Measurements from ENCODE around the gene BCKDHA. TPM values are rescaled to one million over a fixed set of nuclear protein-coding genes. Genes with fewer than 3 reads are reported as not detected.

BCKDHA gene
- total RNA-seq, 4 donors from 2014 or later: 27.9 to 59.2 (median 39.1) TPM

GRCh38 chr19:41391618-41392017 is 6.0 kb upstream of the BCKDHA start:
- TF ChIP-seq, protein P1, sequence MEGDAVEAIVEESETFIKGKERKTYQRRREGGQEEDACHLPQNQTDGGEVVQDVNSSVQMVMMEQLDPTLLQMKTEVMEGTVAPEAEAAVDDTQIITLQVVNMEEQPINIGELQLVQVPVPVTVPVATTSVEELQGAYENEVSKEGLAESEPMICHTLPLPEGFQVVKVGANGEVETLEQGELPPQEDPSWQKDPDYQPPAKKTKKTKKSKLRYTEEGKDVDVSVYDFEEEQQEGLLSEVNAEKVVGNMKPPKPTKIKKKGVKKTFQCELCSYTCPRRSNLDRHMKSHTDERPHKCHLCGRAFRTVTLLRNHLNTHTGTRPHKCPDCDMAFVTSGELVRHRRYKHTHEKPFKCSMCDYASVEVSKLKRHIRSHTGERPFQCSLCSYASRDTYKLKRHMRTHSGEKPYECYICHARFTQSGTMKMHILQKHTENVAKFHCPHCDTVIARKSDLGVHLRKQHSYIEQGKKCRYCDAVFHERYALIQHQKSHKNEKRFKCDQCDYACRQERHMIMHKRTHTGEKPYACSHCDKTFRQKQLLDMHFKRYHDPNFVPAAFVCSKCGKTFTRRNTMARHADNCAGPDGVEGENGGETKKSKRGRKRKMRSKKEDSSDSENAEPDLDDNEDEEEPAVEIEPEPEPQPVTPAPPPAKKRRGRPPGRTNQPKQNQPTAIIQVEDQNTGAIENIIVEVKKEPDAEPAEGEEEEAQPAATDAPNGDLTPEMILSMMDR (IDR thresholded peaks at IDR 0.05; ENCODE audit: low read depth): no peak

GRCh38 chr19:41392775-41393174 is 4.8 kb upstream of the BCKDHA start:
- TF ChIP-seq, protein P1 (IDR thresholded peaks at IDR 0.05; ENCODE audit: low read depth): no peak

- TF ChIP-seq, protein P1 (IDR thresholded peaks at IDR 0.05; ENCODE audit: low read depth): no peak
Measured at GRCh38 chr19:41395355-41395754, 2.3 kb upstream of the BCKDHA start.

GRCh38 chr19:41398050-41398418 is 416 bp downstream of the BCKDHA start:
- TF ChIP-seq, protein P1 (IDR thresholded peaks at IDR 0.05; ENCODE audit: low read depth): no peak

DNA sequence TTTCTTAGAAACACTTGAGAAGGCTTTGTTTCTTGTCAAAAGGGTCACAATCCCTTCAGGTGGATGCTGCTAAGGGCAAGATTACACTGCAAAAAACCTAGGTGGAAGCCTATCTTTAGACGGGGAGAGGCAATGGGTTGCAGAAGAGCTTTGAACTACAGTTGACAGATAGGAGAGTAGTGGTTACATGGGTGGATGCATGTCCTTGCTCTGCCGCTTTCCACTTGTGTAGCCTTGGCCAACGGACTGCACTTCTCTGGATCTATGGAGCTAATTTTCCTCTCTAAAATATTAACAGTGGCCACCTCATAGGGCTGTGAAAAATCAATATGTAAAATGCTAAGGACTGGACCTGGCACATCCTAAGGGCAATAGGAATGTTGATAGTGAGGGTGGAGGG is 980 bp downstream of the BCKDHA start:
- TF ChIP-seq, protein P1 (IDR thresholded peaks at IDR 0.05; ENCODE audit: low read depth): no peak

DNA sequence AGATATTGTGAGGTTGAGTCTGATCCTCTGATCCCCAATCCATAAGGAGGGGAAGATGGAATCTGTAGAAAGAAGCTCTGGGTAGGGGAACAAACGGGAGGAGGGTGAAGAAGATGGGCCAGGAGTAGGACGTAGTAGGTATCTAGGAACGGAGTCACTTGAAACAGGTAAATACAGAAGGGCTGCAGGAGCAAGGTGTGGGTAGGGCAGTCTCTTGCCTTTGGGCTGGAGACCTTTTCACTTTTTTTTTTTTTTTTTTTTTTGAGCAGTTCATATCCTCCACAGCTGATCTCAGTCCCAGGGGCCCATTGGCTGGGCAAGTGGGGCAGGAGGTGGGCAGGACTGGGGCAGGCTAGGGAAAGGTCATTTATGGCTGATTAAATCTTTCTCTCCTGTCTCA is 1.5 kb downstream of the BCKDHA start:
- TF ChIP-seq, protein P1 (IDR thresholded peaks at IDR 0.05; ENCODE audit: low read depth): no peak

GRCh38 chr19:41399525-41399924 is 1.9 kb downstream of the BCKDHA start:
- TF ChIP-seq, protein P1 (IDR thresholded peaks at IDR 0.05; ENCODE audit: low read depth): no peak
